ENCODE results near the gene HBP1.

DNA sequence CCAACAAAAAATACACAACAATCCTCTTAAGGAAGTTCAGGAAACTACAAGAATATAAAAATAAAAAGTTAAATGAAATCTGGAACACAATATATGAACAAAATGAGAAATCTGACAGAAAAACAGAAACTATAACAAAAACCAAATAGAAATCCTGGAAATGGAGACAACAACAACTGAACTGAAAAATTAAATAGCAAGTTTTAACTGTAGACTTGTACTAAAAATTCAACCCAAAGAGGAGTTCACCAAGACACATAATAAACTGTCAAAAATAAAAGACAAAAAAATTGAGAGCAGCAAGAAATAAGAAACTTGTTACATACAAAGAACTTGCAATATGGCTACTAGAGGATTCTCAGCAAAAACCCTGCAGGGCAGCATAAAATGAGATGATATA, 45.1 kb downstream of the HBP1 start:
- no peak for TF ChIP-seq YY1 (IDR thresholded peaks at IDR 0.05; ENCODE audit: low read depth, low read length)
- TF ChIP-seq, protein P1, sequence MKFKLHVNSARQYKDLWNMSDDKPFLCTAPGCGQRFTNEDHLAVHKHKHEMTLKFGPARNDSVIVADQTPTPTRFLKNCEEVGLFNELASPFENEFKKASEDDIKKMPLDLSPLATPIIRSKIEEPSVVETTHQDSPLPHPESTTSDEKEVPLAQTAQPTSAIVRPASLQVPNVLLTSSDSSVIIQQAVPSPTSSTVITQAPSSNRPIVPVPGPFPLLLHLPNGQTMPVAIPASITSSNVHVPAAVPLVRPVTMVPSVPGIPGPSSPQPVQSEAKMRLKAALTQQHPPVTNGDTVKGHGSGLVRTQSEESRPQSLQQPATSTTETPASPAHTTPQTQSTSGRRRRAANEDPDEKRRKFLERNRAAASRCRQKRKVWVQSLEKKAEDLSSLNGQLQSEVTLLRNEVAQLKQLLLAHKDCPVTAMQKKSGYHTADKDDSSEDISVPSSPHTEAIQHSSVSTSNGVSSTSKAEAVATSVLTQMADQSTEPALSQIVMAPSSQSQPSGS (IDR thresholded peaks at IDR 0.05; ENCODE audit: low read length) = no peak
- TF ChIP-seq, protein P2, sequence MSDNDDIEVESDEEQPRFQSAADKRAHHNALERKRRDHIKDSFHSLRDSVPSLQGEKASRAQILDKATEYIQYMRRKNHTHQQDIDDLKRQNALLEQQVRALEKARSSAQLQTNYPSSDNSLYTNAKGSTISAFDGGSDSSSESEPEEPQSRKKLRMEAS (IDR thresholded peaks at IDR 0.05) = no peak
- TF ChIP-seq TCF12 (IDR thresholded peaks at IDR 0.05; ENCODE audit: low read depth, low read length) = no peak
- TF ChIP-seq SIN3A (conservative IDR thresholded peaks at IDR 0.05 in 1 of 2, IDR thresholded peaks at IDR 0.05 in 1 of 2; ENCODE audit: low read depth in 1 of 2, low read length in 2 of 2) = no peak
- TF ChIP-seq, protein P3, sequence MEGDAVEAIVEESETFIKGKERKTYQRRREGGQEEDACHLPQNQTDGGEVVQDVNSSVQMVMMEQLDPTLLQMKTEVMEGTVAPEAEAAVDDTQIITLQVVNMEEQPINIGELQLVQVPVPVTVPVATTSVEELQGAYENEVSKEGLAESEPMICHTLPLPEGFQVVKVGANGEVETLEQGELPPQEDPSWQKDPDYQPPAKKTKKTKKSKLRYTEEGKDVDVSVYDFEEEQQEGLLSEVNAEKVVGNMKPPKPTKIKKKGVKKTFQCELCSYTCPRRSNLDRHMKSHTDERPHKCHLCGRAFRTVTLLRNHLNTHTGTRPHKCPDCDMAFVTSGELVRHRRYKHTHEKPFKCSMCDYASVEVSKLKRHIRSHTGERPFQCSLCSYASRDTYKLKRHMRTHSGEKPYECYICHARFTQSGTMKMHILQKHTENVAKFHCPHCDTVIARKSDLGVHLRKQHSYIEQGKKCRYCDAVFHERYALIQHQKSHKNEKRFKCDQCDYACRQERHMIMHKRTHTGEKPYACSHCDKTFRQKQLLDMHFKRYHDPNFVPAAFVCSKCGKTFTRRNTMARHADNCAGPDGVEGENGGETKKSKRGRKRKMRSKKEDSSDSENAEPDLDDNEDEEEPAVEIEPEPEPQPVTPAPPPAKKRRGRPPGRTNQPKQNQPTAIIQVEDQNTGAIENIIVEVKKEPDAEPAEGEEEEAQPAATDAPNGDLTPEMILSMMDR (IDR thresholded peaks at IDR 0.05; ENCODE audit: control extremely low read depth in 1 of 3, insufficient read depth in 1 of 3, low read depth in 1 of 3, low read length in 3 of 3) = no peak
- TF ChIP-seq, protein P4, sequence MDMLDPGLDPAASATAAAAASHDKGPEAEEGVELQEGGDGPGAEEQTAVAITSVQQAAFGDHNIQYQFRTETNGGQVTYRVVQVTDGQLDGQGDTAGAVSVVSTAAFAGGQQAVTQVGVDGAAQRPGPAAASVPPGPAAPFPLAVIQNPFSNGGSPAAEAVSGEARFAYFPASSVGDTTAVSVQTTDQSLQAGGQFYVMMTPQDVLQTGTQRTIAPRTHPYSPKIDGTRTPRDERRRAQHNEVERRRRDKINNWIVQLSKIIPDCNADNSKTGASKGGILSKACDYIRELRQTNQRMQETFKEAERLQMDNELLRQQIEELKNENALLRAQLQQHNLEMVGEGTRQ (IDR thresholded peaks at IDR 0.05; ENCODE audit: low read length) = no peak
- TF ChIP-seq PHF8 (conservative IDR thresholded peaks at IDR 0.05; ENCODE audit: low read depth, low read length) = no peak
- TF ChIP-seq CEBPB (IDR thresholded peaks at IDR 0.05; ENCODE audit: low read depth, low read length) = no peak
- no peak for TF ChIP-seq KDM1A (IDR thresholded peaks at IDR 0.05; ENCODE audit: borderline replicate concordance, low read length)
- no peak for TF ChIP-seq CBX8 (IDR thresholded peaks at IDR 0.05; ENCODE audit: borderline replicate concordance, low read depth, low read length)

Measured in H1 (cell line).